GM18520 (cell line): ENCODE data around the gene BPGM.
"Not testable (repeated sequence)": the region's sequence is repeated elsewhere in the genome, so short reads cannot be mapped to it uniquely, and the experiment has no call there.

Experiments
- ATAC-seq: cut with Tn5 transposase; IDR thresholded peaks from one replicate; pipeline ENCODE4 v1.9.1; 2021; ENCODE audit not compliant: unreplicated experiment

The BPGM gene

DNA sequence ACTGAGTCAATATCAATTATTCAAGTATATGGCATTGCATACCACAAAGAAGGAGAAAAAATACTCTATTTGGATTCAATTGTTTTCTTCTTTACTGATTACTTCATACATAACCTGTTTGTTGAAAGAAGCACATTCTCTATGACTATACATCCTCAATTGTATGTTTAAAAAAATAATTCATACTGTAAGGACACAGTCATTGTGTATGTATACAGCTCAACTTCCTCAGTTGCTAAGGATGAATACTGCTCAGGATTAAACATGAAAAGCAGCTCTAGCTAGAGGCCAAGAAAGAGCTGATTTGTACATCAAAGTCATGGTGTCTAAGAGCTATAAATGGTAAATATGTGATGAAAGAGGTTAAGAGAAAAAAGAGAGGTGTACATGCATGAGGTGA is 15.8 kb upstream of the BPGM start:
- no peak for ATAC-seq

DNA sequence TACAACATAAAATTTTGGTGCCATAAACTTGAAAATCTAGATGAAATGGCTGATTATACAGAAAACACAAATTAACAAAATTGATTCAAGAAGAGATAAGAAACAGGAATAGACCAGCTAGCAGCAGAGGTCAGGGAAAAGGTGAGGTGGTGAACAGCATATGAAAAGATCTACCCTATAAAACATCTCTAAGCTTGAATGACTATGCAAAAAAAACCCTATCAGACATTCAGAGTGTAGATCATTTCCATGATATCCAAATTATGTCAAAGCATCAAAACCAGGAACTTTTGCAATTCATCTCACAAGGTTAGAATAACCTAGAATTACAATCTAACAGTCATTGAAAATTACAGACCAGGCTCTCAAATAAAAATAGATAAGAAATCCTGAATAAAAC is 14.6 kb upstream of the BPGM start:
- no peak for ATAC-seq

- ATAC-seq, result no peak
These were observed 13.6 kb upstream of the BPGM start for GRCh38 chr7:134632937-134633540.

DNA sequence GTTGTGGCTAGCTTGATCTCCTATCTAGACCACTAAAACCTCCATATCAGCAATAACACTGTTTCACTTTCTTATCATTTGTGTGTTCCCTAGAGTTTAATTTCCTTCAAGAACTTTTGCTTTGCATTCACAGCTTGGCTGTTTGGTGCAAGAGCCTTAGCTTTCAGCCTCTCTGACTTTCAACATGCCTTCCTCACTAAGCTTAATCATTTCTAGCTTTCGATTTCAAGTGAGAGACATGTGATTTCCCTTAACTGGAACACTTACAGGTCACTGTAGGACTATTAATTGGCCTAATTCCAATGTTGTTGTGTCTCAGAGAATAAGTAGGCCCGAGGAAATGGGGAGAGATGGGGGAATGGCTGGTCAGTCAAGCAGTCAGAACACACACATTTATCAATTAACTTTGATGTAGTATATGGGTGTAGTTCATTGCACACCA is 10.6 kb upstream of the BPGM start:
- ATAC-seq, result peak; percentile 89

DNA sequence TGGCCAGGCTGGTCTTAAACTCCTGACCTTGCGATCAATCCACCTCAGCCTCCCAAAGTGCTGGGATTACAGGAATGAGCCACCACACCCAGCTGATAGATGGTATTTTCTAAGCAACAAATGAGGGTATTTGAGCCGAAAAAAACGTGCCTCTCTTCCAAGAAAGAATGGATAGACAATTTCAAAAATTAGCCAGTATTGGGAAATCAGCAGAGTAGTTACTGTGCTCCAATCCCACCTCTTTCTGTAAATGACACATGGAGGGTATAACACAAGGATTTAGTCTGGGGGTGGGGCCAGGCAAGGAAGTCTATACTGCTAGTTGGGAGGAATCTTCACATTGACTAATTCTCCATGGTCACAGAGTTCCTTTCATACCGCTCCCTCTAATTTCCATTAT is 9.2 kb upstream of the BPGM start:
- no peak for ATAC-seq

GRCh38 chr7:134637934-134638719 is 8.5 kb upstream of the BPGM start:
- ATAC-seq, result no peak

- ATAC-seq, result no peak
These were observed 7.6 kb upstream of the BPGM start for GRCh38 chr7:134639061-134639460.

DNA sequence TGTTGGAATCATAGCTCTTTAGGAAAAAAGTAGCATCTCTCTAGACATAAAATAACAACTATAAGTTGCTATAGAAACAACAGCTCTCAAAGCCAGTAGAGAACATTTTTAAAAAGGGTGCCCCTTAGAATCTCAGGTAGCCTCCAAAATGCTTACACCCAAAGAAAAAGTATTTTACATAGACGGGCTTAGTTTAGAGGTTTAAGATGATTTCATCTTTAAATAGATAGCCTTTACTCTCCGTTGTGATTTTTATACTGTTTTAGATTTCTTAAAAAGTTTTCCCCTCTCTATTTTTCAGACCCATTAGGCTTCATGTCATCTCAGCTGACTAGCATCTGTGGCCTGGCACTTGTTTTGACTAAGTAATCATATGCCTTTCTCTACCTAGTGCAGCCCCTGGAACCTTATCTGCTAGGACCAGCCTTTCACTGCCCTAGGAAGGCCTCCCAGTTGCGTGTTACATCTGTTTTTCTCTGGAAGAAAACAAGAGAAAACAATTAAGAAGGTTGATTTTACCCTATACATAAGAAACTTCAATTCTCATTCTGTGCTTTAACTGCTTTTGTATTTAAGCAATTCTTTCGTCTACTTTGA is 6.9 kb upstream of the BPGM start:
- no peak for ATAC-seq

GRCh38 chr7:134640842-134641715 is 5.6 kb upstream of the BPGM start:
- no peak for ATAC-seq

- not testable (repeated sequence) for ATAC-seq
These were observed 4.7 kb upstream of the BPGM start for GRCh38 chr7:134641981-134642380.

- no peak for ATAC-seq
These were observed 3.5 kb upstream of the BPGM start for GRCh38 chr7:134643131-134643530.

DNA sequence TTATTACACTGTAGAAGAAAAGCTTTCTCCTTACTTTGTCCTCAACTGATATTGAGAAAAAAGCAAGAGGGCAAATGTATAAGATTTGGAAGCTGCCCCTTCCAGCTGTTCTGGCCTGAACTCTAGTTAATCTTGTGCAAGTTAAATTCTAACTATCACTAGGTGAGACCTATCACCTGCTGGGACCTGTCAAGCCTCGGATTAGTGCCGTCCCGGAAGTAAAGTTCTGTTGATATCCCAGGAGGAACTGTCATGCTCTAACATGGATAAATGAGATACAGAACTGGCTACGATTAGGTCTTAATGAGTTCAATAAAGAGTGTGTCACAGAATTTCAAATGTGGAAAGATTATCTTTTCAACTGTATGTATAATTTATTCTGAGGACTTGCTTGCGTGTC is 1.2 kb upstream of the BPGM start:
- ATAC-seq, result no peak

DNA sequence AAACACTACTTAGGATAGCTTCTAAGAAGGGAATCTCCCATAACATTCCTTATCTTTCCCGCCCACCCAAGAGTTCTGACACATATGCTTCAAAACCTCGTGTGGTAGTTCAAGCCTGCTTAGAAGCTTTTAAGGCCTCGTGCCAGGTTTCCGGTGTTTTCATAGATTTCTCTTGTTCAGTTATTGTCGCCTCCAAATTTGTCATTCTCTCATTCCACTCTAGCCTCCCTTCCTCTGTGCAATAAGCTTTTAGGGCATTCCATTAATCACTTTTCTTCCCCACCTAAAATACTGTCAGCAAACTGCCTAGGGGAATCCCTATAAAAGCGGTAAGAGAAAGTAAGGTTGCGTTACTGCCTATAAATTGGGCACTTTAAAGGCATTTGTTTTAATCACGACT is 718 bp upstream of the BPGM start:
- no peak for ATAC-seq

- ATAC-seq, result no peak
These were observed 1.8 kb downstream of the BPGM start for GRCh38 chr7:134648456-134648855.

DNA sequence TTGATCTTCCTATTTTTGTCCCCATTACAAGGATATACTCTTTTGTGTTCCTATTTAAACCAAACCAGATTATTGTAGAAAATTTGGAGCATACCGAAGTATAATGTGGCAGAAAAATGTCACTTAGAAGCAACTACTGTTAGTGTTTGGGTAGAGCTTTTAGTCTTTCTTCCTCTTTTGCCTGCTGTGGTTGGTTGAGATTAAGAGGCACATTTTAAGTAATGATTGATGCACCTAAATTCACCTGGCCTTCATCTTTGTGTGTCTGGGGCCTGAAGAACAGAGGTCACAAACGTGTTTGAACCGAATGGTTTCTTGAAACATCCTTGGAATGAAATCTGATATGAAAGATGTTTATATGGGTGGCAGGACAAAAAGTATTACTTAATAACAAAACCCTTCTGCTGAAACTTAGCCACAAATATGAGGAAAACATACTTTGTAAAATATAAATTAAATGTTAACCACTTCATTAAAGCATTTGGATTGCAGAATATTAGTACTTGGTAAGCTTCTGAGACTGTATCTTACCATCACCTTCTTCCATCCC is 2.6 kb downstream of the BPGM start:
- ATAC-seq, result no peak

DNA sequence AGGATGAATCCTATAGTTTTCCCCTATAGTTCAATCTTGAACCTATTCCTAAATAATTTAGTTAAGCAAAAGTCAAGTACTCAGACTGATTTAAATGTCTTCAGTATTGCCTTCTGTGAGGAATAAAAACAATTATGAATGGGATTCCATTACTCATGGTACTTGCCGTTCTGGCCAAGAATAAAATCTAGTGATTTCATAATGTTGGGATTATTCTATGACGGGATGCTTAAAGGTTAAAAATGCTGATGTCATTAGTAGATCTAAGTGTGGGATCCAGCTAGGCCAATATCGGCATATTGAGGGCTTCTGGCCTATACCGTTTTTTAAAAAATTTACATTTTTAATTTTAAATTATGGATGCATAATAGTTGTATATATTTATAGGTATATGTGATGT is 5.3 kb downstream of the BPGM start:
- no peak for ATAC-seq

DNA sequence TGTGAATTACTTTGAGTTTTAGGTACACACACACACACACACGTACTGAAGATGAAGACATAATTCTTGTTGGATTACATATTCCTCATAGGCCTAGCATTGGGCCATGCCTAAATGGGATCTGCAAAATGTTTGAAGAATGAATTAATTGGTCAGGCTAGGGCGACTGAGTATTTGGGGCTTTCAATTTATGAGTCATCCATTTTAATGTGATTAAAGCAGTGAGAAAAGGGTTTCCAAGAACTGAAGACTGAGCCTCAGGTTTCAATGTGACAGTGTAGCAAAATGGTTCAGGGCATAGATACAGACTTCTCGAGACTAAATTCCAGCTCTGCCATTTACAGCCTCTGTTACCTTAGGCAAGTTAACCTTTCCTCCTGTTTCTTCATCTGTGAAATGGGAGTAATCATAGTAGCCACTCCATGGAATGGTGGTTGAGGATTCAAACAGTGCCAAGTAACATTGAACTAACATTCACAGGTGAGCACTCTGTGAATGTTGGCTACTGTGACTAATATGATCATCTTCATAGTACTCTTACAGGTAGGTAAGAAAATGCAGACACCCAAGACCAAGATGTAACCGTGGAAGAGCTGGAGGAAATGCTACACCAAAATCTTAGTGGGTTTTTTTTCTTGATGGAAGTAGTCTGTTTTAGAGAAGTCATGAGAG is 7.6 kb downstream of the BPGM start:
- ATAC-seq, result no peak

DNA sequence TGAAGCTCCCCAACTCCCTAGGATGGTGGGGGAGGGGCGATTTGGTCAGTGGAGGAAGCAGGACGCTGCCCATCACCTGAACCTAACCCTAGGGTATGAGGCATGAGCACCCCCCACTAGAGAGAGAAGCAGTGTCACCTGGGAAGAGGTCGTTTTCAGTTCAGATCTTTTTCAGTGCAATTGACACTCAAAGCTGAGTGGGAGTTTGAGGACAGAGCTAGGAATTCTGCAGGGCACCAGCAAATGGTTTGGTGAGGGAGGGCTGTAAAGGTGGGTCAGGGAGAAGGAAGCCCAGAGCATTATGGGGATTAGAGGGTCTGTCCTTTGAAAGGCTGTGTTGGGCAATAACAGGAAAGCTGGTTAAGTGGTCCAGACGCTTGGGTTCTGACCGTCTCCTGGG is 10.9 kb downstream of the BPGM start:
- ATAC-seq, result no peak

DNA sequence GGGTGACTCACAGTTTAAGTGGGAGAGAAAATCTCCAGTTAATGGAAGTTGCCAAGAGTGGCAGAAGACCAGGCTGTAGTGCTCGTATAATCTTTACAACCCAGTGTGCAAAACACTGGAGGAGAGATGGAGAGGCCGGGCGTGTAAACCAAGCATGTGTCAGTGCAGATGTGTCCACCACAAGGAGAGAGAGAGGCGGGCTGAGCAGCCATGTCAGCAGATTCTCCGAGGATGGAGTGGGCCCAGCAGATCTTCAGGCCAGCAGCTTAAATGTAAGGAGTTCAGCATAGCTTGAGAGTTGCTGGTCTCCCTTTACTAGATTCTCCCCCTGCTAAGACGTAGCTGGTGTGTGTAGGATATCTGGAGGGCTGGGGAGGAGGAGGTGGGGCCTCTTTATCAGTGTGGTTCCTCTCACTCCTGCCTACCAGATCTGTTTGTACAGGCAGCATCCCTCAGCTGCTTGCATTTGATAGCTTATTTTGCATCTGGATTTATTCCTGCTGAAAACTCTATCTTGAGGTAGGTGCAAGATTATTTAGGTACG is 13.7 kb downstream of the BPGM start:
- no peak for ATAC-seq

DNA sequence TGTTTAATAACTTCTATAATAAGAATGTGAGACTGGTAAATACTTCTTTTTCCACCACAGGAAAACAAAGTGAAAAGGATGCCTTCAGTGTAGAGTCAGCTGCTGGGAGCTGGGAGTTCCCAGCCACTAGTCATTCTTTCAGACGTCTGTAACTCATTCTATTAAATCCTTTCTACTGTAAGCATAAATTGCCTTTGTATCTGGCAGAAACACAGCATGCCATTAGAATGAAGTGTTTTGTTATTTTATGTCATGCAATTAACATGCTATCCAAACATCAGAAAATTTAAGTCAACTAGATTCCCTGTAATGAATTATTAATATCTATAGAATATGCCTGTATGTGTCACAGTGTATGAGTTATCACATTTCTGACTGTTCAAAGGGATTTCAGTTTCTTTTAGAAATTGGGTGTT is 14.3 kb downstream of the BPGM start:
- ATAC-seq, result no peak
